ENCODE data around the gene KRT14. TPM values are rescaled to one million over a fixed set of nuclear protein-coding genes. Genes with fewer than 3 reads are reported as not detected.

KRT14 gene
- total and polyA plus RNA-seq, 2 donors = 20.7 to 210 TPM

DNA sequence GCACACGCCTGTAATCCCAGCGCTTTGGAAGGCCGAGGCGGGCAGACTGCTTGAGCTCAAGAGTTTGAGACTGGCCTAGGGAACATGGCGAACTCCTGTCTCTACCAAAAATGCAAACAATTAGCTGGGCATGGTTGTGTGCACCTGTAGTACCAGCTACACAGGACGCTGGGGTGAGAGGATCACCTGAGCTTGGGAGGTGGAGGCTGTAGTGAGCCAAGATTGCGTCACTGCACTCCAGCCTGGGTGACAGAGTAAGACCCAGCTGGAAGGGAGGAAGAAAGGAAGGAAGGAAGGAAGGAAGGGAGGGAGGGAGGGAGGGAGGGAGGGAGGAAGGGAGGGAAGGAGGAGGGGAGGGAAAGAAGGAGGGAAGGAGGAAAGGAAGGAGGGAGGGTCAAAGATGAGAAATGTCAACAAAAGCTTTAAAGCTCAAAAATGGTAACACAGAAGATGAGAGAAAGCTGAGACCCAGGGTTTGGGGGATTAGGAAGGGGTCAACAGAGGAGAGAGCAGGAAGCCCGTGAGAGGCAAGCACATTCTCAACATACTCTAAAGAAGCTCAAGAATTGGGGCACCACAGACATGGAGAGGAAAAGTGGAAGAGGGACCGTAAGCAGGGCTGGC is 53.6 kb downstream of the KRT14 start:
- peaks cover 23 to 48% of the 10 kb centered on the region in 2 donors for H3K27me3 ChIP-seq (ENCODE audit: control insufficient read depth in 2 of 2, insufficient read depth in 1 of 2, low read length in 1 of 2)
- no peak for DNase-seq (ENCODE audit: low read depth in 6 of 9, low spot score in 9 of 9)
- WGBS = 91% methylated on average over 9 of the region's 9 CpGs
- H3K36me3 ChIP-seq (ENCODE audit: control insufficient read depth in 2 of 2, insufficient read depth in 2 of 2, low read length in 1 of 2) = no peaks in the 10 kb centered on the region
- no peaks in the 10 kb centered on the region for H3K4me1 ChIP-seq (ENCODE audit: control insufficient read depth in 2 of 2, insufficient read depth in 2 of 2, low read length in 2 of 2)
- H3K9me3 ChIP-seq (ENCODE audit: control insufficient read depth in 2 of 2, insufficient read depth in 1 of 2, low read length in 1 of 2) = no peaks in the 10 kb centered on the region
- H3K27ac ChIP-seq (ENCODE audit: low read depth in 1 of 2, low read length in 1 of 2) = no peak overlapping the region
- no peak overlapping the region for H3K4me3 ChIP-seq (ENCODE audit: low read length in 2 of 2)

Other genes starting within 250 kb of the KRT14 start
- gene KRT33A, start 236.1 kb downstream of the KRT14 start, total RNA-seq = 0.66 TPM
- gene KRT33A, start 236.1 kb downstream of the KRT14 start, polyA plus RNA-seq = 1.4 TPM
- 1.7 TPM for gene KRT33B, start 217.1 kb downstream of the KRT14 start, total RNA-seq
- 6.1 TPM for gene KRT33B, start 217.1 kb downstream of the KRT14 start, polyA plus RNA-seq
- 0.52 TPM for gene KRT34, start 204.6 kb downstream of the KRT14 start, total RNA-seq
- gene KRT34, start 204.6 kb downstream of the KRT14 start, polyA plus RNA-seq = 1.5 TPM
- gene KRT31, start 189.3 kb downstream of the KRT14 start, total RNA-seq = 1.9 TPM
- 6.4 TPM for gene KRT31, start 189.3 kb downstream of the KRT14 start, polyA plus RNA-seq
- gene KRT37, start 162.3 kb downstream of the KRT14 start, total RNA-seq = 0.19 TPM
- 0.34 TPM for gene KRT37, start 162.3 kb downstream of the KRT14 start, polyA plus RNA-seq
- 0.38 TPM for gene KRT38, start 145.9 kb downstream of the KRT14 start, total RNA-seq
- 7.9 TPM for gene KRT38, start 145.9 kb downstream of the KRT14 start, polyA plus RNA-seq
- gene KRT32, start 119.5 kb downstream of the KRT14 start, total RNA-seq = 2.5 TPM
- 2.2 TPM for gene KRT32, start 119.5 kb downstream of the KRT14 start, polyA plus RNA-seq
- gene KRT35, start 105.7 kb downstream of the KRT14 start, total RNA-seq = 0.05 TPM
- 0.21 TPM for gene KRT35, start 105.7 kb downstream of the KRT14 start, polyA plus RNA-seq
- gene KRT36, start 97.0 kb downstream of the KRT14 start, total RNA-seq = 1.2 TPM
- gene KRT36, start 97.0 kb downstream of the KRT14 start, polyA plus RNA-seq = 3.5 TPM
- gene KRT13, start 81.3 kb downstream of the KRT14 start, total RNA-seq = 81.7 TPM
- 75.9 TPM for gene KRT13, start 81.3 kb downstream of the KRT14 start, polyA plus RNA-seq
- 191 TPM for gene KRT15, start 68.0 kb downstream of the KRT14 start, total RNA-seq
- 831 TPM for gene KRT15, start 68.0 kb downstream of the KRT14 start, polyA plus RNA-seq
- gene KRT19, start 58.6 kb downstream of the KRT14 start, total RNA-seq = 296 TPM
- gene KRT19, start 58.6 kb downstream of the KRT14 start, polyA plus RNA-seq = 758 TPM
- 1.7 TPM for gene KRT9, start 14.8 kb downstream of the KRT14 start, total RNA-seq
- gene KRT9, start 14.8 kb downstream of the KRT14 start, polyA plus RNA-seq = 60.7 TPM
- 7.5 TPM for gene KRT16, start 25.9 kb upstream of the KRT14 start, total RNA-seq
- 262 TPM for gene KRT16, start 25.9 kb upstream of the KRT14 start, polyA plus RNA-seq
- 195 TPM for gene KRT17, start 37.7 kb upstream of the KRT14 start, total RNA-seq
- 2,044 TPM for gene KRT17, start 37.7 kb upstream of the KRT14 start, polyA plus RNA-seq
- gene EIF1, start 102.0 kb upstream of the KRT14 start, total RNA-seq = 145 TPM
- gene EIF1, start 102.0 kb upstream of the KRT14 start, polyA plus RNA-seq = 1,051 TPM
- 5.0 TPM for gene GAST, start 125.4 kb upstream of the KRT14 start, total RNA-seq
- 77.6 TPM for gene GAST, start 125.4 kb upstream of the KRT14 start, polyA plus RNA-seq
- 0.33 TPM for gene HAP1, start 147.7 kb upstream of the KRT14 start, total RNA-seq
- gene HAP1, start 147.7 kb upstream of the KRT14 start, polyA plus RNA-seq = 4.0 TPM
- gene JUP, start 199.8 kb upstream of the KRT14 start, total RNA-seq = 27.0 TPM
- gene JUP, start 199.8 kb upstream of the KRT14 start, polyA plus RNA-seq = 87.6 TPM
- gene P3H4, start 225.1 kb upstream of the KRT14 start, total RNA-seq = 4.1 TPM
- gene P3H4, start 225.1 kb upstream of the KRT14 start, polyA plus RNA-seq = 4.8 TPM
- 9.1 TPM for gene FKBP10, start 226.1 kb upstream of the KRT14 start, total RNA-seq
- gene FKBP10, start 226.1 kb upstream of the KRT14 start, polyA plus RNA-seq = 9.6 TPM
- gene NT5C3B, start 249.3 kb upstream of the KRT14 start, total RNA-seq = 29.9 TPM
- gene NT5C3B, start 249.3 kb upstream of the KRT14 start, polyA plus RNA-seq = 57.3 TPM